ENCODE data around the gene RRAGD. TPM values are rescaled to one million over a fixed set of nuclear protein-coding genes. Genes with fewer than 3 reads are reported as not detected.

Gene RRAGD
- total and polyA plus RNA-seq, 2 donors (not counting 1 experiment from before 2014, with no cell fraction given): 0.27 to 4.5 TPM

DNA sequence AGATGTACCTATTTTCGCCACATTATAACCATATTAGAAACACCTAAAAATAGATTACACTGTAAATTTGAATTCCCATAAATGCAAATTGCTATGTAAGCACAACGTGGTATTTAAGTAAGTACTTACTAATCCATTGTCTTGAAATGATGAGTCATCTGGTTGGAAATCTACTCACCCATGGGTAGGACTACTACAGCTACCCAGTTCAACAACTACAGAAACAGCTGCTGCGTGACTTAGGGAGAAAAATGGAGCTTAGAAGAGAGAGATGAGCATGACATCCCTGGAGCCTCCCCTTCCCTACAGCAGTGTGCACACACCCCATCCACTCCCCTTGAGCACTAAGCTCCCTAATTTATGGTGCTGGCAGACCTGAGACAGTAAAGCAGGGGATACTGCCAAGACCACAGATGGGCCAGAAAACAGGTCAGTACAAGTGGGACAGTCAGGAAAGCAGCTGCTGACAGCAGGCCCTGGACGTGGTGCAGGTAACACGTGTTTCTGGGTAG, 26.9 kb downstream of the RRAGD start:
- DNase-seq (no peak), ATAC-seq (ENCODE audit: low read depth) (no peak)
- Mint-ChIP-seq H3K27ac (no peak overlapping the region), H3K27me3 (peaks cover 10% of the 10 kb centered on the region), H3K4me1 (peaks cover 13% of the 10 kb centered on the region), H3K4me3 (no peak overlapping the region), H3K9me3 (ENCODE audit: insufficient read depth) (no peaks in the 10 kb centered on the region)
- H3K27me3 ChIP-seq (replicated peaks in 1 of 4; ENCODE audit: control extremely low read depth in 1 of 4, control insufficient read depth in 3 of 4, insufficient read depth in 4 of 4, low read length in 3 of 4): peaks cover 0 to 18% (median 9%) of the 10 kb centered on the region in 4 experiments
- H3K4me3 ChIP-seq (ENCODE audit: control extremely low read depth in 1 of 5, extremely low read depth in 1 of 5, insufficient read depth in 1 of 5, low read depth in 2 of 5, low read length in 4 of 5): no peak overlapping the region
- WGBS (ENCODE audit: insufficient coverage): 80% methylated on average over 1 of the region's 5 CpGs
- no peak overlapping the region for H3K9ac ChIP-seq (ENCODE audit: low read length)
- no peak for TF ChIP-seq EZH2 (IDR thresholded peaks at IDR 0.05; ENCODE audit: borderline replicate concordance, insufficient read depth, low read depth, low read length, poor library complexity, severe bottlenecking)
- TF ChIP-seq, protein P1, sequence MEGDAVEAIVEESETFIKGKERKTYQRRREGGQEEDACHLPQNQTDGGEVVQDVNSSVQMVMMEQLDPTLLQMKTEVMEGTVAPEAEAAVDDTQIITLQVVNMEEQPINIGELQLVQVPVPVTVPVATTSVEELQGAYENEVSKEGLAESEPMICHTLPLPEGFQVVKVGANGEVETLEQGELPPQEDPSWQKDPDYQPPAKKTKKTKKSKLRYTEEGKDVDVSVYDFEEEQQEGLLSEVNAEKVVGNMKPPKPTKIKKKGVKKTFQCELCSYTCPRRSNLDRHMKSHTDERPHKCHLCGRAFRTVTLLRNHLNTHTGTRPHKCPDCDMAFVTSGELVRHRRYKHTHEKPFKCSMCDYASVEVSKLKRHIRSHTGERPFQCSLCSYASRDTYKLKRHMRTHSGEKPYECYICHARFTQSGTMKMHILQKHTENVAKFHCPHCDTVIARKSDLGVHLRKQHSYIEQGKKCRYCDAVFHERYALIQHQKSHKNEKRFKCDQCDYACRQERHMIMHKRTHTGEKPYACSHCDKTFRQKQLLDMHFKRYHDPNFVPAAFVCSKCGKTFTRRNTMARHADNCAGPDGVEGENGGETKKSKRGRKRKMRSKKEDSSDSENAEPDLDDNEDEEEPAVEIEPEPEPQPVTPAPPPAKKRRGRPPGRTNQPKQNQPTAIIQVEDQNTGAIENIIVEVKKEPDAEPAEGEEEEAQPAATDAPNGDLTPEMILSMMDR (IDR thresholded peaks at IDR 0.05): no peak
- intact Hi-C loops (cut with micrococcal nuclease): no loop called here
- no peak overlapping the region for H2AFZ ChIP-seq (ENCODE audit: insufficient read depth, low read depth, low read length, poor library complexity, severe bottlenecking)
- CTCF ChIA-PET: interaction anchor here (0.5 to 1.2 kb wide), 2 partner anchors 17 to 555 kb away, joined by 3 to 4 read pairs; no protein-coding TSS in a partner anchor
- H3K27ac ChIP-seq (ENCODE audit: low read length in 2 of 2): no peak overlapping the region
- H3K4me2 ChIP-seq (replicated peaks; ENCODE audit: low read depth, low read length, poor library complexity, severe bottlenecking): no peak overlapping the region
- H3K4me1 ChIP-seq (ENCODE audit: control insufficient read depth in 2 of 2, insufficient read depth in 2 of 2, low read length in 2 of 2): peaks cover 12 to 14% of the 10 kb centered on the region in 2 donors
- POLR2A ChIA-PET: interaction anchor here (0.7 kb wide), 1 partner anchor 724 kb away, joined by 4 read pairs; no protein-coding TSS in a partner anchor
- H3K36me3 ChIP-seq (replicated peaks in 1 of 2; ENCODE audit: control extremely low read depth in 1 of 2, control insufficient read depth in 1 of 2, extremely low read depth in 1 of 2, insufficient read depth in 2 of 2, low read length in 1 of 2): no peaks in the 10 kb centered on the region
- no peaks in the 10 kb centered on the region for H4K20me1 ChIP-seq (ENCODE audit: control insufficient read depth, insufficient read depth, low read length, poor library complexity, severe bottlenecking)
- no peaks in the 10 kb centered on the region for H3K79me2 ChIP-seq (ENCODE audit: control insufficient read depth, insufficient read depth, low read length)
- H3K9me3 ChIP-seq (ENCODE audit: control extremely low read depth in 1 of 3, control insufficient read depth in 2 of 3, insufficient read depth in 1 of 3, low read length in 2 of 3): no peaks in the 10 kb centered on the region

DNA sequence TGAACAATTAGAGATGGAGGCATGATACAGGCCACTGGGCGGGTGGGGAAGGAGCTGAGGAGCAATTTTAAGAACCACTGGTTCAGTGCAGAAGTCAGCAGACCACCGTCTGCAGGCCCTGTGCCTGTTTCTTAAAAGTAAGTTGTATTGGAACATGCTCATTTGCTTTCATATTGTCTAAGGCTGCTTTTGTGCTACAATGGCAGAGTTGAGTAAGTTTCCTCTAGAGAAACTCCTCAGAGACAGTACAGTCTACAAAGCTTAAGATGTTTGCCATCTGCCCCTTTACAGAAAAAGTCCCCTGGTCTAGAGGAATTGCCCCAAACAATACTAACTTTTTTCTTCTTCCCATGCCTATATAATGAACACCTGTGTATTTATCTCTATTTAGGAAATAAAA, 31.0 kb downstream of the RRAGD start:
- ChIA-PET POLR2A (interaction anchor here (0.7 kb wide), 1 partner anchor 56 kb away, joined by 3 read pairs; no protein-coding TSS in a partner anchor), CTCF (interaction anchor here (0.6 to 1.6 kb wide), 2 partner anchors 9 to 25 kb away, joined by 3 to 7 read pairs; no protein-coding TSS in a partner anchor)
- no peak overlapping the region for H3K9ac ChIP-seq (ENCODE audit: low read length)
- no peak overlapping the region for H3K4me2 ChIP-seq (replicated peaks; ENCODE audit: low read depth, low read length, poor library complexity, severe bottlenecking)
- H3K27me3 Mint-ChIP-seq: peaks cover 4% of the 10 kb centered on the region
- H3K4me3 Mint-ChIP-seq: no peak overlapping the region
- H3K4me3 ChIP-seq (ENCODE audit: control extremely low read depth in 1 of 5, extremely low read depth in 1 of 5, insufficient read depth in 1 of 5, low read depth in 2 of 5, low read length in 4 of 5): no peak overlapping the region
- no peak overlapping the region for H3K27ac ChIP-seq (ENCODE audit: low read length in 2 of 2)
- H2AFZ ChIP-seq (ENCODE audit: insufficient read depth, low read depth, low read length, poor library complexity, severe bottlenecking): no peak overlapping the region
- intact Hi-C loops (cut with micrococcal nuclease): no loop called here
- ATAC-seq (ENCODE audit: low read depth): no peak
- H3K9me3 Mint-ChIP-seq (ENCODE audit: insufficient read depth): no peaks in the 10 kb centered on the region
- no peaks in the 10 kb centered on the region for H4K20me1 ChIP-seq (ENCODE audit: control insufficient read depth, insufficient read depth, low read length, poor library complexity, severe bottlenecking)
- H3K27ac Mint-ChIP-seq: no peak overlapping the region
- peaks cover 0 to 10% (median 3%) of the 10 kb centered on the region in 4 experiments for H3K27me3 ChIP-seq (replicated peaks in 1 of 4; ENCODE audit: control extremely low read depth in 1 of 4, control insufficient read depth in 3 of 4, insufficient read depth in 4 of 4, low read length in 3 of 4)
- no peaks in the 10 kb centered on the region for H3K79me2 ChIP-seq (ENCODE audit: control insufficient read depth, insufficient read depth, low read length)
- DNase-seq: no peak
- H3K4me1 Mint-ChIP-seq: peaks cover 7% of the 10 kb centered on the region
- no peaks in the 10 kb centered on the region for H3K9me3 ChIP-seq (ENCODE audit: control extremely low read depth in 1 of 3, control insufficient read depth in 2 of 3, insufficient read depth in 1 of 3, low read length in 2 of 3)
- peaks cover under 1 to 3% of the 10 kb centered on the region in 2 donors for H3K4me1 ChIP-seq (ENCODE audit: control insufficient read depth in 2 of 2, insufficient read depth in 2 of 2, low read length in 2 of 2)
- WGBS (ENCODE audit: insufficient coverage): 81% methylated on average over 2 of the region's 2 CpGs
- no peak for TF ChIP-seq EZH2 (IDR thresholded peaks at IDR 0.05; ENCODE audit: borderline replicate concordance, insufficient read depth, low read depth, low read length, poor library complexity, severe bottlenecking)
- TF ChIP-seq, protein P1 (IDR thresholded peaks at IDR 0.05): no peak
- H3K36me3 ChIP-seq (replicated peaks in 1 of 2; ENCODE audit: control extremely low read depth in 1 of 2, control insufficient read depth in 1 of 2, extremely low read depth in 1 of 2, insufficient read depth in 2 of 2, low read length in 1 of 2): peaks cover 0 to 1% of the 10 kb centered on the region in 2 experiments

Data from B cell (primary cell).